Spinal cord (tissue), 10 donors: Measurements from ENCODE around the gene ASS1. TPM values are rescaled to one million over a fixed set of nuclear protein-coding genes. Genes with fewer than 3 reads are reported as not detected.
A peak's percentile ranks its signal among the peaks of the same experiment; 100 is the strongest.

ENCODE experiments used
- DNase-seq, 6 donors: peaks; one replicate each; pipeline versions ENCODE4 v3.0.0 to v3.0.0-alpha.2; 2013 to 2015; ENCODE audit warnings: low spot score in 6 of 6, low read depth in 4 of 6
- H3K27ac ChIP-seq: one replicate; pipeline ENCODE4 v1.5.1; 2013; ENCODE audit warnings: low read depth, low read length, control low read depth
- H3K27me3 ChIP-seq: one replicate; pipeline ENCODE4 v1.6.1; 2013; ENCODE audit warnings: low read length; ENCODE audit not compliant: control insufficient read depth, insufficient read depth
- H3K36me3 ChIP-seq: one replicate; pipeline ENCODE4 v1.6.1; 2013; ENCODE audit warnings: low read length; ENCODE audit not compliant: control insufficient read depth, insufficient read depth
- H3K4me1 ChIP-seq: one replicate; pipeline ENCODE4 v1.6.1; 2013; ENCODE audit warnings: low read length; ENCODE audit not compliant: control insufficient read depth, insufficient read depth
- H3K4me3 ChIP-seq: one replicate; pipeline ENCODE4 v1.5.1; 2013; ENCODE audit warnings: low read depth, low read length, control low read depth
- H3K9me3 ChIP-seq: one replicate; pipeline ENCODE4 v1.6.1; 2013; ENCODE audit warnings: low read length; ENCODE audit not compliant: control insufficient read depth, insufficient read depth
- WGBS: methylation state at CpG from one replicate; pipeline ENCODE4 v1.1.5; 2013; ENCODE audit warnings: missing lambda C conversion rate; ENCODE audit not compliant: insufficient coverage; 5-methylcytosine and 5-hydroxymethylcytosine counted together
- polyA plus RNA-seq, 2 donors: library from polyadenylated mRNA; unstranded; fragments of 120-200 nt; gene quantifications; one replicate each; pipeline ENCODE4 v1.2.1, GENCODE V29; 2013; ENCODE audit not compliant: insufficient read length in 2 of 2
- total RNA-seq, 2 donors: library from RNA; depleted of rRNA in 1 of 2; stranded (reverse); fragments of 120-200 nt in 1 of 2; fragments of >200 nt in 1 of 2; gene quantifications; one replicate each; pipeline versions ENCODE4 v1.2.3 to v1.2.4, GENCODE V29; 2013 to 2014
- donor health status: healthy.

The ASS1 gene
- total and polyA plus RNA-seq, 4 donors = 40.2 to 234 (median 62.9) TPM

DNA sequence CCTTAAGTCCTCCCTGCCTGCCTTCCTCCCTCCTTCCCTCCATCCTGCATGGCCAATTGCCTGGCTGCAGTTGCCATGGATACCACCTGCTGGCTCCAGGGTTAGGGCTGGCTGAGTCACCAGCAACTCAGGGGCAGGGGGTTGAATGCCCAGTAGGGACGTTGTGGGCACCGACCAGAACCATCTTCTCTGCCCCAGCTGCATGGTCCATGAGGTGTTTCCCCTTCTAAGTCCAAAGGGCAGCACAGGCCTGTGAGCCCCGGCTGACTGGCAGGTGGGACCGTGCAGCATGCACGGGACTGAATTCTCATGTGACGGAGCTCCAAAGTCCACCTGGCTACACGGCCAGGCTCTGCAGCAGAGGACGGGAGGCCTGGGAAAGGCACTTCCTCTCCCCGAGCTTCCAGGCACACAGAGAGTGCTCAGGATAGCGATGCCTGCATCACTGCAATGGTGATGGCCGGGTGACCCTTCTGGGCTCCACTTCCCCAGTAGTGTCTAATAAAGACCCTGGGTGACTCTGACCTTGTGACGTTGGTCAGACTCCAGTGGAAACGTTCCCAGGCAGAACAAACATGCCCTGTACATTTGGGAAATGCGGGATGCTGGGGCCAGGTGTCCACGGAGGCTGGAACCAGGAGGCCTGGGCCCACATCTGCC, 5.7 kb downstream of the ASS1 start:
- Histone ChIP-seq H3K27me3 (peaks cover 8% of the 10 kb centered on the region), H3K36me3 (no peaks in the 10 kb centered on the region), H3K4me3 (no peak overlapping the region), H3K27ac (no peak overlapping the region), H3K9me3 (no peaks in the 10 kb centered on the region), H3K4me1 (peaks cover 67% of the 10 kb centered on the region)
- WGBS = 65% methylated on average over 15 of the region's 15 CpGs
- peak in 1 of 6 donors; percentile 69 for DNase-seq

DNA sequence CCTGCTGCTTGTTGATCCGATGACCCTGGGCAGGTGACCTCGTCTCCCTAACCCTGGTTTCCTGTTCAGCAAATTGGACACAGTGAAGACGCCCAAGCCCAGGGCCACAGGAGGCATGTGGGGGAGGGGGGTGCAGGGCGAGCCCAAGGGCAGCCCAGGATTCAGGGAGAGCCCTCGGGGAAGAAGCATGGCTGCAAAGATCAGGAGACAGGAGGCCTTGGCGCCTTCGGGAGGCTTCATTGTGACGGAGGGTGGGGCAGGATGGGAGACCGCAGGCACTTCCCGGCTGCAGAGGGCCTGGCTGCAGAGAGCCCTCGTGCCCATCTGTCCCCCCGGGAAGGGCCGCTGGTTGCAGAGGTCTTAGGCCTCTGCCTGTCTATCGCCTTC, 6.2 kb downstream of the ASS1 start:
- WGBS = 73% methylated on average over 14 of the region's 14 CpGs
- peaks cover 5% of the 10 kb centered on the region for H3K27me3 ChIP-seq
- H3K4me1 ChIP-seq = peaks cover 61% of the 10 kb centered on the region
- no peaks in the 10 kb centered on the region for H3K9me3 ChIP-seq
- H3K4me3 ChIP-seq = no peak overlapping the region
- DNase-seq = no peak
- H3K27ac ChIP-seq = peak overlapping the region; percentile 54
- no peaks in the 10 kb centered on the region for H3K36me3 ChIP-seq

DNA sequence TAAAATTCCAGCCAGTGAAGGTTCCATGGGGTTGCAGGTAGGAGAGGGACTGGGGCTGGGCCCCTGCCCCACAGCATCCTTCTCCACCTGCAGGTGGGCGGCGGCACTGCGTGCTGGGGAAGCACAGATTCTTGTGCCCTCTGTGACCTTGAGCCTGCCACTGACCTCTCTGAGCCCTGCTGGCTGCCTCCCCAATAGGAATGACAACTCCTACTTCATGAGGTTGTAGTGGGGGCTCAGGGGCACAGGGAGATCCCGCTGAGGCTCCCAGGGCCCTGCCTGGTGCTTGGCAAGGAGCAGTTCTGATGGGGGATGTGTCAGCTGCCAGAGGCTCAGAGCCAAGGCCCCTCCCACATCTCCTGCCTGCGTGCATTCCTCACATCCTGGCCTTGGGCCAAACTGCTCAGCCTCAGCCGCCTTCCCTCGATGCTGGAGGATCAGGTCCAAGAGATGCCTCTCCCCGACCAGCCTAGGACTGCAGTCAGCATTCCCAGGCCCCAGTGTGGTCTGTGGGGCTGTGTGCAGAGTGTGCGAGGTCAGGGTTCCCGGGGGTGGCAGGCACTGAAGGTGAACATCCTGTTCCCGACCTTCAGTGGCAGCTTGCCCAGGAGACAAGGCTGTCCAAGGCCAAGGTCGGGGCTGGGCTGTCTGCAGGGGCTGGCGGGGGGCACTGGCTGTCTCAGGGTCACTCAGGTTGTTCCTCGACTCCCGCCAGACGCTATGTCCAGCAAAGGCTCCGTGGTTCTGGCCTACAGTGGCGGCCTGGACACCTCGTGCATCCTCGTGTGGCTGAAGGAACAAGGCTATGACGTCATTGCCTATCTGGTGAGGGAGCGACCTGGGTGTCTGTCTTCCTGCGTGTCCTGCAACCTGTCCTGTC, 7.0 kb downstream of the ASS1 start:
- Histone ChIP-seq H3K27ac (peak overlapping the region; percentile 54), H3K27me3 (peaks cover 5% of the 10 kb centered on the region), H3K4me3 (no peak overlapping the region), H3K36me3 (no peaks in the 10 kb centered on the region), H3K4me1 (peaks cover 54% of the 10 kb centered on the region), H3K9me3 (no peaks in the 10 kb centered on the region)
- DNase-seq = peak in 3 of 6 donors; percentile 57 to 94 (median 94)
- WGBS = 51% methylated on average over 21 of the region's 23 CpGs

DNA sequence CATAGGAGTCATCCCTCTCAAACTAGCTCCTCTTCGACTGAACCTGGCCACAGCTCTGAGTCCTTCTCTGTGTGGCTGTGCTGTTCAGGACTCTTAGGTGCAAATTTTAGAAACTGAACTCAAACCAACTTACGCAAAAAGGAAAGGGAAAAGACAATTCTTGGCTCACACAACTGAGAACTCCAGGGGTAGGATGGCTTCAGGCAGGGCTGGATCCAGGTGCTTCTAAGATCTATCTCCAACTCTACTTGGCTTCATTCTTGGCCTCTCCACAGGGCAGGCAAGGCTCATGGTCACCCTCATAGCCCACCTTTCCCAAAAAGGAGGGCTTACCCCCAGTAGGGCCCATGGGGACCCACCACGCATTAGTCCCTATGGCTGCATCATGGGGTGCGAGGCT, 8.1 kb downstream of the ASS1 start:
- Histone ChIP-seq H3K27me3 (peaks cover 2% of the 10 kb centered on the region), H3K4me3 (no peak overlapping the region), H3K36me3 (no peaks in the 10 kb centered on the region), H3K27ac (no peak overlapping the region), H3K9me3 (no peaks in the 10 kb centered on the region), H3K4me1 (peaks cover 43% of the 10 kb centered on the region)
- no peak for DNase-seq
- 100% methylated on average over 2 of the region's 4 CpGs for WGBS

DNA sequence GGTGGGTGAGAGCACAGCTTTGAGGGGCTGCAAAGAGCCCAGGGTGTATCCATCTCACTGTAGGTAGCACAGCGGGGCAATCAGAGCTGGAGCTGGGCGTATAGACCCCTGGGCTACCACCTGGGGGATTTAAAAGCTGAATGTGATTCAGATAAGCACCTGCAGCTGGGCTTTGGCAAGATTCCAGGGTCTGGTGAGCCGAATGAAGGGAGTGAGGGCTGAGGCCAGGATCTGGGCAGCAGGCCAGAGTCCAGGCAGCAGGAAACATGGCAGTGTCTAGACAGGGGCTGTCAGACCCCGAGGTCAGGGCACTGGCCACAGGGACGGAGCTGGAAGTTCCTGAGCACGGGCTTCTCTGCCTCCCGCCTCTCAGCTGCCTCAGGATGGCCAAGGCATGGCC, 8.7 kb downstream of the ASS1 start:
- H3K9me3 ChIP-seq = no peaks in the 10 kb centered on the region
- peak in 2 of 6 donors; percentile 56 to 60 for DNase-seq
- H3K4me3 ChIP-seq = no peak overlapping the region
- no peaks in the 10 kb centered on the region for H3K36me3 ChIP-seq
- peaks cover 5% of the 10 kb centered on the region for H3K27me3 ChIP-seq
- H3K27ac ChIP-seq = no peak overlapping the region
- 48% methylated on average over 7 of the region's 7 CpGs for WGBS
- H3K4me1 ChIP-seq = peaks cover 38% of the 10 kb centered on the region

DNA sequence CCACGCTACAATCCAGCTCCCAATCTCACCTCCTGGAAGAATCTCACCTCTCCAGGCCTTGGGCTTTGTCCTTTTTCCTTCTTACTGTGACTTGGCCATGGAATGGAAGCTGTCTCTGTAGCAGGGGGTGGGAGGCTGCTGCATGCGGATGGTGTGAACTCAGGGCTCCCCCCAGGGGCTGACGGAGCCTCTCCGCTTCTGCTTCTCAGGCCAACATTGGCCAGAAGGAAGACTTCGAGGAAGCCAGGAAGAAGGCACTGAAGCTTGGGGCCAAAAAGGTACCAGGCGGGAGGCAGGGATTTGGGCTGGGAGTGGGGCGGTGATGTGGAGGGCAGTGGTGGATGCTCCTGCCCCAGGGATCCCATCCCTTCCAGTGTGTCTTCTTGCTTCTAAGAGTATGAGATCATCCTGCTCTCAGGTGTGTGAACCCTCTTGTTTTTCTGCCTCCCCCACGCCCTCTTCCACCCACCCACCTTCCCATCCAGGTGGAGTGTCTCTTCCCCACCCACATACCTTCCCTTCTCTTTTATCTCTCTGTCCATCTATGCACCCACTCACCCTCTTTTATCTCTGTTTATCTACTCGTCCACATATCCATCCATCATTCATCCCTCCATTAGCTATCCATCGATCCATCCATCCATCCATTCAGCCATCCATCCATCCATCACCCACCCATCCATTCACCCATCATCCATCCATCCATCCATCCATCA, 9.5 kb downstream of the ASS1 start:
- WGBS = 87% methylated on average over 9 of the region's 10 CpGs
- H3K27me3 ChIP-seq = peaks cover 7% of the 10 kb centered on the region
- DNase-seq = no peak
- no peaks in the 10 kb centered on the region for H3K36me3 ChIP-seq
- no peak overlapping the region for H3K4me3 ChIP-seq
- no peaks in the 10 kb centered on the region for H3K9me3 ChIP-seq
- H3K27ac ChIP-seq = no peak overlapping the region
- H3K4me1 ChIP-seq = peaks cover 38% of the 10 kb centered on the region

DNA sequence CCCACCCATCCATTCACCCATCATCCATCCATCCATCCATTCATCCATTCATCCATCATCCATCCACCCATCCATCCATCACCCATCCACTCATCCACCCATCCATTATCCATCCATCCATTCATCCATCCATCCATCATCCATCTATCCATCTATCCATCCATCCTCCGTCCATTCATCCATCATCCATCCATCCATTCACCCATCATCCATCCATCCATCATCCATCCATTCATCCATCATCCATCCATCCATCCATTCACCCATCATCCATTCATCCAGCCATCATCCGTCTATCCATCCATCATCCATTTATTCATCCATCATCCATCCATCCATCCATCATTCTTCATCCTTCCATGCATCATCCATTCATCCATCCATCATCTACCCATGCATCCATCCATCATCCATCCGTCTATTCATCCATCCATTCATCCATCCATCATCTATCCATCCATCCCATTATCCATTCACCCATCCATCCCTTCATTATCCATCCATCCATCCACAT, 10.1 kb downstream of the ASS1 start:
- peaks cover 7% of the 10 kb centered on the region for H3K27me3 ChIP-seq
- WGBS = 28% methylated on average over 3 of the region's 3 CpGs
- no peak overlapping the region for H3K27ac ChIP-seq

DNA sequence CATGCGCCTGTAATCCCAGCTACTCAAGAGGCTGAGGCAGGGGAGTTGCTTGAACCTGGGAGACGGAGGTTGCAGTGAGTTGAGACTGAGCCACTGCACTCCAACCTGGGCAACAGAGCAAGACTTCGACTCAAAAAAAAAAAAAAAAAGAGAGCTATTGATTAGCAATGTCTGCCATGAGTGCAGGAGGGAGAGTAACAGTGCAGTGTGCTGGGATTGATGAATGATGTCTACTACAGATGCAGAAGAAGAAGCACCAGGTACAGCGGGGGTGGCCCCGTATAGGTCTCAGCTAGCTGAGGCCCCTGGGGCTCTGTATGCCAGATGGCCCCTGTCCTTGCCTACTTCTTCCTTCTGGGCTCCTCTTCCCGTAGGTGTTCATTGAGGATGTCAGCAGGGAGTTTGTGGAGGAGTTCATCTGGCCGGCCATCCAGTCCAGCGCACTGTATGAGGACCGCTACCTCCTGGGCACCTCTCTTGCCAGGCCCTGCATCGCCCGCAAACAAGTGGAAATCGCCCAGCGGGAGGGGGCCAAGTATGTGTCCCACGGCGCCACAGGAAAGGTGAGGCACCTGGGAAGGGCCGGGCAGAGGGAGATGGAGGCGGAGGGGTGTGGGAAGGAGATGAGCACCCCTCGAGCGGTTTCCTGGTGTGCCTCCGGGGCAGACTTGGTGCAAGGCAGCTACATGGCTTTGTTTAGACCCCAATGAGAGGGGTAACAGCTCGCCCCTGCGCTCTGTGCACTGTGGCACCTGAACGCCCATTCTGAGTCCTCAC, 13.5 kb downstream of the ASS1 start:
- Histone ChIP-seq H3K36me3 (no peaks in the 10 kb centered on the region), H3K27ac (no peak overlapping the region), H3K4me1 (peaks cover 25% of the 10 kb centered on the region), H3K4me3 (no peak overlapping the region), H3K27me3 (peaks cover 31% of the 10 kb centered on the region), H3K9me3 (no peaks in the 10 kb centered on the region)
- 89% methylated on average over 23 of the region's 23 CpGs for WGBS
- no peak for DNase-seq

More for the DNA sequence above, 10.1 kb downstream of the ASS1 start:
- H3K4me1 ChIP-seq = peaks cover 37% of the 10 kb centered on the region
- no peak for DNase-seq
- no peaks in the 10 kb centered on the region for H3K36me3 ChIP-seq
- H3K4me3 ChIP-seq = no peak overlapping the region
- H3K9me3 ChIP-seq = no peaks in the 10 kb centered on the region

DNA sequence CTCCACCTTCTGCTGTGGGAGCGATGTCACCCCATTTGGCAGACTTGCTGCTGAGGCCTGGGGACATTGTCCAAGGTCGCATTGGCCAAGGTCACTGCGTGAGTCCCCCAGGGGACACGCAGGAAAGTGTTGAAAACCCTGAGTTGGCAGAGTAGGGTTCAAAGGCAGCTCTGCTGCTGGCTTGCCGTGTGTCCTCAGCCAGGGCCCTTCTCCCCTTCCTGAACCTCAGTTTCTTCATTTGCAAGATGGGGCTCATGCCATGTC, 14.0 kb downstream of the ASS1 start:
- peaks cover 20% of the 10 kb centered on the region for H3K4me1 ChIP-seq
- H3K27ac ChIP-seq = no peak overlapping the region
- H3K4me3 ChIP-seq = no peak overlapping the region
- WGBS = 91% methylated on average over 5 of the region's 5 CpGs
- H3K27me3 ChIP-seq = peaks cover 36% of the 10 kb centered on the region
- H3K9me3 ChIP-seq = no peaks in the 10 kb centered on the region
- no peaks in the 10 kb centered on the region for H3K36me3 ChIP-seq
- no peak for DNase-seq
